GM13976 (cell line): ENCODE measurements around the gene PLCB1.

Source experiments
- DNase-seq: peaks from one replicate; pipeline ENCODE4 v3.0.0; 2012; ENCODE audit warnings: low spot score
- in situ Hi-C: fragments of 300-500 bp; cut with MboI; formaldehyde crosslinking; loops from one replicate; pipeline ENCODE4 v1.12.0; 2022; ENCODE audit warnings: low sequenced_read_pairs, mixed read lengths, inconsistent platforms; ENCODE audit not compliant: unreplicated experiment
- TF ChIP-seq, protein P1 (sequence below): IDR thresholded peaks from 2 replicates; pipeline ENCODE4 v1.5.1; 2012; ENCODE audit warnings: borderline replicate concordance, mild to moderate bottlenecking; ENCODE audit not compliant: insufficient read depth; ENCODE audit errors: extremely low read depth, missing control alignments, control extremely low read depth

Gene PLCB1

DNA sequence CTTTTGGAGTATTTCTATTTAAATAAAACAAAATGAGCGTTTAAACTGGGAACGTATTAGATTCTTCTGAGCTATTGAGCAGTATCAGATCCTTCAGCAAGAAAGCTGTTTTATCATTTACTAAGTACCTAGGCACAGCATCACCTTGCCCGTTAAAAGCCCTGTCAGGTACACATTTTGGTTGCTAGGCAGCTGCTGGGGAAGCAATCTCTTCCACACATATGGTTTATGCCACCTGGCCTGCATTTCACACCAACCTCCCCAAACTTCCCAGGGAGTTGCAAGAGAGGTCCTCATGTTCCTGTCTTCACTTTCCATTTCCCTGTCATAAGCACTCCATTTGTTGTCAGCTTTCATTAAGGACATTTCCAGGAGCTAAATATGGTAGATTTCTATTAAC, 400.1 kb downstream of the PLCB1 start:
- TF ChIP-seq, protein P1, sequence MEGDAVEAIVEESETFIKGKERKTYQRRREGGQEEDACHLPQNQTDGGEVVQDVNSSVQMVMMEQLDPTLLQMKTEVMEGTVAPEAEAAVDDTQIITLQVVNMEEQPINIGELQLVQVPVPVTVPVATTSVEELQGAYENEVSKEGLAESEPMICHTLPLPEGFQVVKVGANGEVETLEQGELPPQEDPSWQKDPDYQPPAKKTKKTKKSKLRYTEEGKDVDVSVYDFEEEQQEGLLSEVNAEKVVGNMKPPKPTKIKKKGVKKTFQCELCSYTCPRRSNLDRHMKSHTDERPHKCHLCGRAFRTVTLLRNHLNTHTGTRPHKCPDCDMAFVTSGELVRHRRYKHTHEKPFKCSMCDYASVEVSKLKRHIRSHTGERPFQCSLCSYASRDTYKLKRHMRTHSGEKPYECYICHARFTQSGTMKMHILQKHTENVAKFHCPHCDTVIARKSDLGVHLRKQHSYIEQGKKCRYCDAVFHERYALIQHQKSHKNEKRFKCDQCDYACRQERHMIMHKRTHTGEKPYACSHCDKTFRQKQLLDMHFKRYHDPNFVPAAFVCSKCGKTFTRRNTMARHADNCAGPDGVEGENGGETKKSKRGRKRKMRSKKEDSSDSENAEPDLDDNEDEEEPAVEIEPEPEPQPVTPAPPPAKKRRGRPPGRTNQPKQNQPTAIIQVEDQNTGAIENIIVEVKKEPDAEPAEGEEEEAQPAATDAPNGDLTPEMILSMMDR, result no peak
- DNase-seq, result no peak
- in situ Hi-C loops, result no loop called here

DNA sequence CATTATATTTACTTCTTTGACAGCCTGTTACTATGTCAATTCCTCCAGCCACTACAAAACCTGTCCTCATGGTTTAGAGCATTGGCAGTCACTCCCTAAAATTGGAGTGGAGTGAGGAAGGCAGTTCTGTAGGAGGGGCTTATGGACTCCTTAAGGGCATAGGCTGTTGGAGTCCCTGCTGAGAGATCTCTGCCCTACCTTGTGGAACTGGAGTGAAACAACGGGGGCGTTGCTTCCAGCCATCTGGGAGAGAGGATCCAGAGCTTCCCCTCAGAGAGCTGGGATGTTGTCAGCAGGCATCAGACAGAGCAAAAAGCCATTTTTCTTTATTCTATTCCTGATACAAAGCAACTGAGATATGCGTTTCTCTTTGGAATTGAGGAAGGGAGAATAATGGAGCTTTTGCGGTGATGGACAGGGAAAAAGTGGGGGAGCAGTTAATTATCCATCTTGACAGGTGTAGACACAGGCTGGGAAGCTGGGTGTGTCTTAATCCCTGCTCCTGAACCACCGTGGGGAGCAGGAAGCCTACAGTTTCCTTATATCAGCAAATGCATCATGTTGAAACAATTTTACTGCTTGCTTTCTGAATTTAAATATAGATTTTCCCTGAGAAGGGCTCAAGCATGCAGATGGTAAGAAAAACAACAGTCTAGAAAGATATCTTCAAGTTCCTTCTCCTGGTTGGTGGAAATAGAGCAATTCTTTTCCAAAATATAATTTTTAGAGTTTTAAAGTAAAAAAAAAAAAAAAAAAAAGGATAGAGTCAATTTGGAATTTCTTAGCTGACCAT, 402.5 kb downstream of the PLCB1 start:
- TF ChIP-seq, protein P1, result no peak
- DNase-seq, result no peak
- in situ Hi-C loops, result no loop called here

DNA sequence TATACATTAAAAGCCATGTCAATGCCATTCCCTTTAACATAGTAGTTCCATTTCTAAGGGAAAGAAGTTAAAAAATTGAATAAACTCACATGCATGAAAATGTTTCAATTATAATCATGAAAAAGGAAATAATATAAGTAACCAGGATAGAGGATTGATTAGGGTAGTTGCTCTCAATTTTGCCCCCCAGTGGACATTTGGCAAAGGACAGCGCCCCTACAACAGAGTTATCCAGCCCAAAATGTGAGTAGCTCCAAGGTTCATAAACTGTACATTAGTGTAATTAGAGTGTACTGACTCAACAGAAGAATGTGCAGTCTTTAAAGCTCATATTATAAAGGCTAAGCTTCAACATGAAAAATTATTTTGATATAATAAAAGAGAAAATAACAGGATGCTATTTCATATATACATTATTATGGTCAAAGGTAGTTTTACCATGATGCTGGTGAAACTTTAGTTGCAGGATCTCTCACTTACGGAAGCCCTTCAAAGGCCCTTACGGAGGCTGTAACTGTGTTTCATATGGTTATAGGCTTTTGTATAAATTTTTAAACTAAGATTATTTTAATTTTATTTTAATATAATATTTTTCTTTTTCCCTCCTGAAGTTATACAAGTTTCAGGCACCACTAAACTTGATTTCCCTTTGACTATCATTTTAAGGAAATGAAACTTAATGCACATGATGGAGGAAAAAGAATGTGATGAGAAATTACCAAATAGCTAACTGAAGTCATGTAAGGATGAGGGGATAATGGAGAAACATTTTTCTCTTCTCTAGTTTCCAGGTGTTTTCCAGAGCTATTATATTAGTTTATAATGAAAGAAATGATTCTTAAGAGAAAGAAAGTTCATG, 403.6 kb downstream of the PLCB1 start:
- in situ Hi-C loops, result no loop called here
- peak; percentile 13 for DNase-seq
- TF ChIP-seq, protein P1, result peak; percentile 10

DNA sequence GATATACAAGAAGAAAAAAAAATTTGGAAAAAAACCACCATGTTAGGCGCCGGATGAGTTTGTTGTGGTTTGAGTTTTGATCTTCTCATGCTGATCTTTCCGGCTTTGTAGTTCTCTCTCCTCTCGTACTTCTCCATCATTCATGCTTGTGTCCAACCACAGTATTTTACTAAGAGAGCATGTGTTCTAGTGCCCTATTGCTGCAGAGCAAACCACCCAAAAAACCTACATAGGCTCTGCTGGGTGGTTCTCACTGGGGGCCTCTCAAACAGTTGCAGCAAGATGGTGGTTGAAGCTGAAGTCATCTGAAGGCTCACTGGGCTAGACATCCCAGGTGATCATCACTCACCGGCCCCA, 404.2 kb downstream of the PLCB1 start:
- in situ Hi-C loops, result no loop called here
- TF ChIP-seq, protein P1, result no peak
- no peak for DNase-seq

DNA sequence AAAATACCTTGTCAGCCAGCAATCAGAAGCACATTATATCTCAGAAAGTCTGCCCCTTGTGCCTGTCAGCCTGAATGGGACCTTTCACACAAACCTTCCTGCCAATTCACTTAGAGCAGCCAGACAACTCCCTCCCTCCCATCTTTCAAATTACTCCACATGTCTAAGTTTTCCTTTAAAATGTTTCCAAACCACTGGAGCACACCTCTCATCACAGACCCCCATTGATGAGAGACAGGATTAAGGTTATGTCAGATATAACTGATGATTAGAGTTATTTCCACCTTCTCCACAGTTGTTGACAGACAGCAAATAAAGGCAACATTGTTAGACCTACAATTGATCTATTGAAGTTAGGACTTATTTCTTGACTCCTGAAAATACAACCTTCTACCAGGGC, 408.4 kb downstream of the PLCB1 start:
- TF ChIP-seq, protein P1, result no peak
- in situ Hi-C loops, result no loop called here
- no peak for DNase-seq

DNA sequence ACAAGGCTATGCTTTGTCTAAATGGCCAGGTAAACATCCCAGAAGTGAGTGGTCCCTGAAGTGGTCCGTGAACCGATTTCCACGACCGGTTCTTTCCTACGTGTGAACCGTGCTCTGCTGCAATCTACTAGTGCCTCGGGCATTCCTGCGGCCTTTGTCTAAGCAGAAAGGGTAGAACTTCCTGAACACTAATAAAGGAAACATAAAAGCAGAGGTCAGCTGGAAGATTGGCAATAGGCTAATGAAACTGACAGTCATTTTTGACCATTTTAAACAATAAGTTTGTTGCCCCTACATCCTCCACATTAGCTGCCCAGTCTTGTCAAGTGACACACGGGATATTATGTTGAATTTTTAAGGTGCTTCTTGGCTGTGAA, 410.0 kb downstream of the PLCB1 start:
- TF ChIP-seq, protein P1, result no peak
- in situ Hi-C loops, result no loop called here
- no peak for DNase-seq
